Upper lobe of left lung (tissue), 4 donors: ENCODE measurements around the gene SMAD1.

Source experiments
- CTCF ChIP-seq, 6 experiments: fragments of 450-650 bp in 4 of 6; fragments of 200-600 bp in 2 of 6; sonication (generic) in 2 of 6; IDR thresholded peaks; one replicate each; pipeline ENCODE4 v1.5.1; 2016 to 2019; ENCODE audit warnings: antibody characterized with exemption in 6 of 6
- EP300 ChIP-seq, 4 donors: sonication (generic); formaldehyde crosslinking; IDR thresholded peaks; one replicate each; pipeline ENCODE4 v1.5.1; 2017; ENCODE audit warnings: antibody characterized with exemption in 4 of 4, control low read depth in 2 of 4
- POLR2A ChIP-seq, 4 donors: fragments of 450-650 bp; IDR thresholded peaks; one replicate each; pipeline ENCODE4 v1.5.1; 2016 to 2017; ENCODE audit warnings: antibody characterized with exemption in 4 of 4, mild to moderate bottlenecking in 2 of 4
- POLR2AphosphoS5 ChIP-seq, 2 donors: sonication (generic); formaldehyde crosslinking; IDR thresholded peaks; one replicate each; pipeline ENCODE4 v1.5.1; 2017; ENCODE audit warnings: antibody characterized with exemption in 2 of 2

DNA sequence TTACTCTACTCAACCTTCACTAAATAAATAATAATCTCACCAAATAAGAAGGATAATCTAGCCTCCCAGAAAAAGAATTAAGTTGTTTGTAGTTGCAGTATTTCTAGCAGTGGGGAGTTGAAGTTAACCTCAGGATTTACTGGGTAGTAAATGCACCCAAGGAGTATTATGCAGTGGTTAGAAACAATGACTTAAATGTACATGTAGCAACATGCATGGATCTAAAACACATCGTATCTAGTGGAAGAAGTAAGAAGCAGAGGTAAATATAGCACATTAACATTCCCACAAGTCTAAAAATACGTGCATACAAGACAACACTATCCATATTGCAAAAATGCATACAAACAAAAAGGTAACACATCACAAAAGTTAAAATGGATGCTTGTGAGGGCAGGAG, 44.2 kb upstream of the SMAD1 start:
- no peak for TF ChIP-seq EP300 (IDR thresholded peaks at IDR 0.05)
- no peak for TF ChIP-seq CTCF (IDR thresholded peaks at IDR 0.05)
- no peak for TF ChIP-seq POLR2A (IDR thresholded peaks at IDR 0.05)
- no peak for TF ChIP-seq POLR2AphosphoS5 (IDR thresholded peaks at IDR 0.05)
